ENCODE results near the gene GPR25.

DNA sequence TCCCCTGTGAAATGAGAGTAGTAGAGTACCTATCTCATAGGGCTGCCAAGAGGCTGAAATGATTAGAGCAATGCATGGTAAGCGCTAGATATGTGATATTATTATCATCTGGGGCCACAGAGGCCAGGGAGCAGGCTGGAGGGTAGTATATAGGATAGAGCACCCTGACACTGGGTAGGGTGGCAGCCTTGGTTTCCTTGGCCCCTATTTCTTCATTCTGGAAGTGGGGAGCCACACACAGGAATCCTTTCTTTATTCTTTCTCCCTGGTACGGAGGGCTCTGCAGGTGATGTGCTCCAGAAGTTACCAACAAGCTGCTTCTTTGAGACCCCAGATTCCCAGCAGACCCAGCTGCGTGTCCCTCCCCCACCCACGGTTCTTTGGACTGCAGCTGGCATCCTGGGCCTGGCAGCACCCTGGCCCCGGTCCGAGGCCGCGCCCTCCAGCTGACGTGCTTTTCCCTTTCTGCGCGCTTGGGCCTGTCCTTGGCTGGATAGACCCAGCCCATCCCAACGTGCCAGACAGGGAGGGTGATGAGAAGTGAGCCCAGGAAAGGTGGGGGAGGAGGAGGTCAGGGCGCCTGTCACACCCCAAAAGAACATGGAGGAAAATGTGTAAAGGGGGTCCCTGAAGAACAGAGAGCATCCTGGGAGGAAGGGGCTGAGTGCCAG is 40.1 kb downstream of the GPR25 start:
- TF ChIP-seq CTCF (tag by site-specific recombination; IDR thresholded peaks at IDR 0.05) (no peak), ZNF639 (tag by site-specific recombination; IDR thresholded peaks at IDR 0.05) (no peak), HOXA7 (CRISPR knock-in tag; IDR thresholded peaks at IDR 0.05; ENCODE audit: borderline replicate concordance) (no peak), ZBTB49 (tag by site-specific recombination; IDR thresholded peaks at IDR 0.05; ENCODE audit: low read depth) (no peak), GLIS1 (tag by site-specific recombination; IDR thresholded peaks at IDR 0.05) (no peak)
